HEK293 (cell line): ENCODE data around the gene CETP.

Experiments
- CTCF ChIP-seq: fragments of 450-650 bp; formaldehyde crosslinking; IDR thresholded peaks from 2 replicates; pipeline ENCODE4 v1.5.1; 2016; ENCODE audit warnings: missing biosample characterization, missing genetic modification characterization
- ZBTB17 ChIP-seq: fragments of 450-650 bp; formaldehyde crosslinking; IDR thresholded peaks from 2 replicates; pipeline ENCODE4 v1.5.1; 2016; ENCODE audit warnings: missing biosample characterization, missing genetic modification characterization
- ZBTB6 ChIP-seq: fragments of 450-650 bp; formaldehyde crosslinking; IDR thresholded peaks from 2 replicates; pipeline ENCODE4 v1.5.1; 2017; ENCODE audit warnings: missing biosample characterization, missing genetic modification characterization
- ZFP3 ChIP-seq: fragments of 450-650 bp; formaldehyde crosslinking; IDR thresholded peaks from 2 replicates; pipeline ENCODE4 v1.5.1; 2016; ENCODE audit warnings: low read depth, missing biosample characterization, missing genetic modification characterization
- ZNF140 ChIP-seq: fragments of 450-650 bp; formaldehyde crosslinking; IDR thresholded peaks from 2 replicates; pipeline ENCODE4 v1.5.1; 2016; ENCODE audit warnings: missing biosample characterization, missing genetic modification characterization
- ZNF221 ChIP-seq: fragments of 450-650 bp; formaldehyde crosslinking; IDR thresholded peaks from 2 replicates; pipeline ENCODE4 v1.5.1; 2017; ENCODE audit warnings: missing biosample characterization, missing genetic modification characterization, borderline replicate concordance
- ZNF23 ChIP-seq: fragments of 450-650 bp; formaldehyde crosslinking; IDR thresholded peaks from 2 replicates; pipeline ENCODE4 v1.5.1; 2016; ENCODE audit warnings: missing biosample characterization, missing genetic modification characterization, borderline replicate concordance
- ZNF274 ChIP-seq, 2 experiments: fragments of 200-500 bp in 1 of 2; fragments of 450-650 bp in 1 of 2; sonication (Bioruptor generic) in 1 of 2; formaldehyde crosslinking in 1 of 2; IDR thresholded peaks; 2 replicates each; pipeline versions ENCODE4 v1.5.1 to v1.6.1; 2014 to 2016; ENCODE audit warnings: borderline replicate concordance in 1 of 2, inconsistent platforms in 1 of 2, low read length in 1 of 2, missing biosample characterization in 1 of 2, missing genetic modification characterization in 1 of 2
- ZNF416 ChIP-seq: fragments of 450-650 bp; formaldehyde crosslinking; IDR thresholded peaks from 2 replicates; pipeline ENCODE4 v1.5.1; 2016; ENCODE audit warnings: missing biosample characterization, missing genetic modification characterization
- ZNF580 ChIP-seq: fragments of 450-650 bp; formaldehyde crosslinking; IDR thresholded peaks from 2 replicates; pipeline ENCODE4 v1.5.1; 2016; ENCODE audit warnings: missing biosample characterization, missing genetic modification characterization

GRCh38 chr16:56914896-56915295 is 46.9 kb upstream of the CETP start:
- TF ChIP-seq CTCF (no peak), ZNF140 (tag by site-specific recombination) (no peak), ZNF580 (no peak), ZBTB17 (tag by site-specific recombination) (no peak), ZNF23 (tag by site-specific recombination) (no peak), ZNF274 (IDR thresholded peaks at IDR 0.05; ENCODE audit: low read length) (no peak), ZNF274 (tag by site-specific recombination; IDR thresholded peaks at IDR 0.05; ENCODE audit: borderline replicate concordance) (no peak), ZBTB6 (tag by site-specific recombination) (no peak), ZNF416 (no peak), ZFP3 (no peak), ZNF221 (no peak)
